ENCODE results near the gene PARP16.
A peak's percentile ranks its signal among the peaks of the same experiment; 100 is the strongest.

Gene PARP16

GRCh38 chr15:65311760-65312159 is 25.1 kb upstream of the PARP16 start:
- DNase-seq (ENCODE audit: low read depth in 2 of 2), result no peak

GRCh38 chr15:65310431-65311137 is 23.9 kb upstream of the PARP16 start:
- DNase-seq (ENCODE audit: low read depth in 2 of 2), result no peak

- DNase-seq (ENCODE audit: low read depth in 2 of 2), result no peak
Measured at GRCh38 chr15:65309882-65310418, 23.3 kb upstream of the PARP16 start.

- DNase-seq (ENCODE audit: low read depth in 2 of 2), result no peak
Measured at GRCh38 chr15:65307978-65308377, 21.3 kb upstream of the PARP16 start.

GRCh38 chr15:65306551-65306950 is 19.9 kb upstream of the PARP16 start:
- DNase-seq (ENCODE audit: low read depth in 2 of 2), result no peak

- no peak for DNase-seq (ENCODE audit: low read depth in 2 of 2)
Measured at GRCh38 chr15:65305776-65306175, 19.1 kb upstream of the PARP16 start.

GRCh38 chr15:65305150-65305758 is 18.6 kb upstream of the PARP16 start:
- DNase-seq (ENCODE audit: low read depth in 2 of 2), result no peak

- peak; percentile 77 to 80 for DNase-seq (ENCODE audit: low read depth in 2 of 2)
Measured at GRCh38 chr15:65304381-65305149, 17.9 kb upstream of the PARP16 start, which contains the start of gene RNU5B-1. Gene RNU5B-1 (plus strand): TSS chr15:65304677.

- DNase-seq (ENCODE audit: low read depth in 2 of 2), result no peak
Measured at GRCh38 chr15:65303687-65304380, 17.2 kb upstream of the PARP16 start.

- DNase-seq (ENCODE audit: low read depth in 2 of 2), result no peak
Measured at GRCh38 chr15:65302061-65302460, 15.4 kb upstream of the PARP16 start.

- DNase-seq (ENCODE audit: low read depth in 2 of 2), result no peak
Measured at GRCh38 chr15:65300924-65301441, 14.3 kb upstream of the PARP16 start.

GRCh38 chr15:65298731-65299130 is 12.0 kb upstream of the PARP16 start:
- no peak for DNase-seq (ENCODE audit: low read depth in 2 of 2)

GRCh38 chr15:65292938-65293518 is 6.3 kb upstream of the PARP16 start:
- no peak for DNase-seq (ENCODE audit: low read depth in 2 of 2)

- DNase-seq (ENCODE audit: low read depth in 2 of 2), result no peak
Measured at GRCh38 chr15:65290228-65290627, 3.5 kb upstream of the PARP16 start.

GRCh38 chr15:65289261-65289854 is 2.7 kb upstream of the PARP16 start:
- DNase-seq (ENCODE audit: low read depth in 2 of 2), result no peak

GRCh38 chr15:65287520-65287855 is 805 bp upstream of the PARP16 start:
- no peak for DNase-seq (ENCODE audit: low read depth in 2 of 2)

GRCh38 chr15:65286069-65286703 is 497 bp downstream of the PARP16 start:
- DNase-seq (ENCODE audit: low read depth in 2 of 2), result no peak

GRCh38 chr15:65285291-65286068 is 1.2 kb downstream of the PARP16 start:
- no peak for DNase-seq (ENCODE audit: low read depth in 2 of 2)

GRCh38 chr15:65278480-65278879 is 8.2 kb downstream of the PARP16 start:
- no peak for DNase-seq (ENCODE audit: low read depth in 2 of 2)

GRCh38 chr15:65277015-65277414 is 9.7 kb downstream of the PARP16 start:
- DNase-seq (ENCODE audit: low read depth in 2 of 2), result no peak

Measured in stimulated activated CD4-positive, alpha-beta T cell treated with anti-CD3 and anti-CD28 coated beads, Interleukin-15, amount 100 ng/mL, for 48 hours (primary cell).